IPS-20b (cell line): ENCODE data around the gene NOTCH1.
"Not testable (repeated sequence)": the region's sequence is repeated elsewhere in the genome, so short reads cannot be mapped to it uniquely, and the experiment has no call there.

Experiments
- H3K27ac ChIP-seq: one replicate; pipeline ENCODE4 v1.5.1; 2013; ENCODE audit warnings: low read length
- H3K27me3 ChIP-seq: 2 replicates; pipeline ENCODE4 v1.6.1; 2013; ENCODE audit warnings: mild to moderate bottlenecking, low read length, inconsistent platforms; ENCODE audit not compliant: insufficient read depth
- H3K36me3 ChIP-seq: 2 replicates; pipeline ENCODE4 v1.6.1; 2013; ENCODE audit warnings: low read depth, mild to moderate bottlenecking, inconsistent platforms, low read length, moderate library complexity; ENCODE audit not compliant: insufficient read depth
- H3K4me1 ChIP-seq: 2 replicates; pipeline ENCODE4 v1.6.1; 2013; ENCODE audit warnings: mild to moderate bottlenecking, control low read depth, inconsistent platforms, low read length, moderate library complexity; ENCODE audit not compliant: insufficient read depth
- H3K4me3 ChIP-seq: 2 replicates; pipeline ENCODE4 v1.5.1; 2013; ENCODE audit warnings: mild to moderate bottlenecking, low read length, inconsistent platforms
- H3K9ac ChIP-seq: 2 replicates; pipeline ENCODE4 v1.6.1; 2013; ENCODE audit warnings: low read depth, mild to moderate bottlenecking, inconsistent platforms, low read length, moderate library complexity
- H3K9me3 ChIP-seq: 2 replicates; pipeline ENCODE4 v1.6.1; 2013; ENCODE audit warnings: mild to moderate bottlenecking, low read depth, low read length, inconsistent platforms; ENCODE audit not compliant: insufficient read depth

NOTCH1 gene

DNA sequence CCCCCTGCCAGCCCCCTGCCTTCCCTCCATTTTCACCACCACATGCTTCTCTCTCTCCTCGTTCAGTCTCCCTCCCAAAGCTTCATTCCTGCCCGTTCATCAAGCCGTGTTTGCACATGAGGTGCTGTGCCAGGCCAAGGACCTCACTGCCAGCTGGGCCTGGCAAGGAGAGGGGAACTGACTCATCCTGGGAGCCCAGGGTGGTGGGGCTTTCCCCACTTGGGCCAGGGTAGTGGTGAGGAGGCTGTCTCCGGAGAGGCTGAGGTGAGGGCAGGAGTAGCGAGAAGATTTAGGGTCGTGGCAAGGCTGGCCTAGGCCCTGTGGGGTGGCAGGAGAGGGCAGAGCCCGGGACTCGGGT is 30.4 kb upstream of the NOTCH1 start:
- Histone ChIP-seq H3K27me3 (no peaks in the 10 kb centered on the region; the same call in 1 of the 2 replicates), H3K36me3 (no peaks in the 10 kb centered on the region), H3K27ac (no peak overlapping the region), H3K4me1 (peaks cover 24% of the 10 kb centered on the region; the same call in 1 of the 2 replicates), H3K9me3 (no peaks in the 10 kb centered on the region), H3K9ac (no peak overlapping the region), H3K4me3 (no peak overlapping the region)

DNA sequence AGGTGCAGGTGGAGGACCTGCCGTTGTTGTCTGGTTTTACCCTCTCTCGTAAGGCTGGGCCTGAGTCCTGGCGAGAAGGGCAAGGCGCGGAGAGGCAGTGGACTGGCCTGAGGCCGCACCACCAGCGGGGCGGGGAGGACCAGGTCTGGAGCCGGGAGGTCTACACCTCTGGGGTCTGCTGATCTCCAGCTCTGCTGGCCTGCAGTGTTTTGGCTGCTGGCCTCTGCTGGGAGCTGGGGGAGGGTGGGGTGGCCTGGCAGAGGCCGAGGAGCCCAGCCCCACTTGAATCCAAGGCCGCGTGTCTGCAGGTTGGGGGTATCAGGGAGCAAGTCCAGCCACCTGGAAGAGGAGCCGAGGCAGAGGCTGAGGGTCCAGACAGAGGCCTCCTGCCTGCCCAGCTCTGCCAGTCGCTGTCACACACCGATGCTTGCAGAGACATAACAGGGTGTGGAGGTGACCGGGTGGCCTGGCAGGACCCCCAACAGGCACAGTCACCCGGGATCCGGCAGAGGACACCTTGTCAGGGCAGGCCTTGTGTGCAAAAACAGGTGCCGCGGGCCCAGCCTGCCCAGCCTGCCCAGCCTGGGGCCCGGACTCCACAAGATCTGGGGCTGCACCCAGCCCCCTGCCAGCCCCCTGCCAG is 29.9 kb upstream of the NOTCH1 start:
- Histone ChIP-seq H3K27me3 (no peaks in the 10 kb centered on the region; the same call in 1 of the 2 replicates), H3K27ac (no peak overlapping the region), H3K9me3 (no peaks in the 10 kb centered on the region), H3K4me3 (no peak overlapping the region), H3K36me3 (no peaks in the 10 kb centered on the region), H3K4me1 (peaks cover 26% of the 10 kb centered on the region; the same call in 1 of the 2 replicates), H3K9ac (no peak overlapping the region)

DNA sequence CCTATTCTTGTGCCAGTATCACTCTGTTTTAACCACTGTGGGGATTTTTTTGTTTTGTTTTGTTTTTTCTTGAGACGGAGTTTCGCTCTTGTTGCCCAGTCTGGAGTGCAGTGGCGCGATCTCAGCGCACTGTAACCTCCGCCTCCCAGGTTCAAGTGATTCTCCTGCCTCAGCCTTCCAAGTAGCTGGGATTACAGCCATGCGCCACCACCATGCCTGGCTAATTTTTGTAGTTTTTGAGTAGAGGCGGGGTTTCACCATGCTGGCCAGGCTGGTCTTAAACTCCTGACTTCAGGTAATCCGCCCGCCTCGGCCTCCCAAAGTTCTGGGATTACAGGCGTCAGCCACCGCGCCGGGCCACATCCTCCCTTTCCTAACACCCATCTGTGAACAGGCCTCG is 28.8 kb upstream of the NOTCH1 start:
- H3K4me3 ChIP-seq, H3K36me3 ChIP-seq, H3K9me3 ChIP-seq, H3K27me3 ChIP-seq, H3K27ac ChIP-seq, H3K9ac ChIP-seq: not testable (repeated sequence)
- H3K4me1 ChIP-seq = peaks cover 26% of the 10 kb centered on the region; the same call in 1 of the 2 replicates

DNA sequence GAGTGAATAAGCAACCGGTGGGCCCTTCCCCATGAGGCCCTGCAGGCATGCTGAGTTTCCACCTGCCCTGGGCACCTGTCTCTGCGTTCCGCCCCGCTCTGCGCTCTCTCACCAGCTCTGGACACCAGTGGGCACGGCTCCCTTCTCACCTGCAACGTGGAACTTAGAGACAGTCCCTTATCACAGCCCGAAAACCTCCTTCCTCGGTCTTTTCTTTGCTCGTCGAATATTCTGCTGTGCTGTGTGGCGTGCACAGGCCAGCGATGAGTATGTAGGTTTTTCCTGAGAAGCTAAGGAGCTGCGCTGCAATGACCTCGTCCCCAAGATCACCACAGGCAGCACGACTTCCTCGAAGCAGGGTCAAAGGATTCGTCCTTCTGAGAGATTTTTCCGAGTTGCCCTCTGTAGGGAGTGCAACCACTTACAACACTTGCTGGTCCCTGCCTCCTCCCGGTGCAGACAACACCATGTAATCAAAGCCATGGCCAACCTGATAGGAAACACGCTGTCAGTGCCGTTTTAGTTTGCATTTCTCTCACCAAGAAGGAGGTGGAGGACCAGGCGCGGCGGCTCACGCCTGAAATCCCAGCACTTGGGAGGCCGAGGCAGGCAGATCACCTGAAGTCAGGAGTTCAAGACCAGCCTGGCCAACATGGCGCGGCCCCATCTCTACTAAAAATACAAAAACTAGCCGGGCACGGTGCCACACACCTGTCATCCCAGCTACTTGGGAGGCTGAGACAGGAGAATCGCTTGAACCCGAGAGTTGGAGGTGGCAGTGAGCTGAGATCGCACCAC is 27.2 kb upstream of the NOTCH1 start:
- Histone ChIP-seq H3K27ac (peak overlapping the region; percentile 44), H3K9ac (peak overlapping the region; percentile 60; the same call in 1 of the 2 replicates), H3K36me3 (no peaks in the 10 kb centered on the region), H3K9me3 (no peaks in the 10 kb centered on the region), H3K4me1 (peaks cover 25% of the 10 kb centered on the region; the same call in 1 of the 2 replicates), H3K27me3 (no peaks in the 10 kb centered on the region; the same call in 1 of the 2 replicates), H3K4me3 (peak overlapping the region; percentile 25; the same call in 1 of the 2 replicates)

DNA sequence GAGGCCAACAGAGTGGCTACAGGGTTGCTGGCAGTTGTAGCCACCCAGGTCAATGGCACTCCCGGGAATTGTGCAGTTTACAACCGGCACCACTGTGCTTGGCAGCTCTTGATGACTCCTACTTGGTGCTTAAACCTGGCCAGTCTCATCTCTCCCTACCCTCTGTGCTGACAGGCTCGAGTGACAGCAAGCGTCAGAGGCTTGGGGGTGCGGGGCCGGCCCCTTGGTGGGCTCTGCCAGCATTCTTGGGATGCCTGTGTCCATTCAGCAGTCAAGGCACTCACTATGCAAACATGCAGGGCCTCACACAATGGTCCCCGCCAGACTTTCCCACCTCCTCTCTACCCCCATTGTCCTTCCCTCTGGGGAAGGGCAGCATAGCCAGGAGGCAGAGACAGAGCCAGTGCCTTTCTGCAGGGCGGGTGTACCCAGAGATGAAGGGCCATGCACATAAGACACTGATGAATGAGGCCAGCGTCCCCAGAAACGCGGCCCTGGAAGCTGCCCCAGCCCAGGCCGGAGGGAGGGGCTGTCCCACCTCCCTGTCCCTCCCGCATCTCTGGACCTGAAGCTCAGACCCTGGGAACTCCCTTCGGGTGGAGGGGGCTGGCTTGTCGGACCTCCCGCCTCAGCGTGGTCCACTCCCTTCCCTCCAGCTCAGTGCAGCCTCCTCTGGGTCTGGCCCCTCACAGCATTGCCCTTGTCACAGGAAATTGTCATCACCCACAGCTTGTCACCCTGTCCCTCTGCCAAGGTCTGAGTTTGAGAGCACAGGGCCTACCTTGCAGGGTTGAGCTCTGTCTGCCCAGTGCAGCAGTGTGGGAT is 26.4 kb upstream of the NOTCH1 start:
- Histone ChIP-seq H3K9ac (peak overlapping the region; percentile 60; the same call in 1 of the 2 replicates), H3K27me3 (no peaks in the 10 kb centered on the region; the same call in 1 of the 2 replicates), H3K4me1 (peaks cover 29% of the 10 kb centered on the region; the same call in 1 of the 2 replicates), H3K4me3 (peak overlapping the region; percentile 33; the same call in 1 of the 2 replicates), H3K9me3 (no peaks in the 10 kb centered on the region), H3K27ac (peak overlapping the region; percentile 44), H3K36me3 (no peaks in the 10 kb centered on the region)

DNA sequence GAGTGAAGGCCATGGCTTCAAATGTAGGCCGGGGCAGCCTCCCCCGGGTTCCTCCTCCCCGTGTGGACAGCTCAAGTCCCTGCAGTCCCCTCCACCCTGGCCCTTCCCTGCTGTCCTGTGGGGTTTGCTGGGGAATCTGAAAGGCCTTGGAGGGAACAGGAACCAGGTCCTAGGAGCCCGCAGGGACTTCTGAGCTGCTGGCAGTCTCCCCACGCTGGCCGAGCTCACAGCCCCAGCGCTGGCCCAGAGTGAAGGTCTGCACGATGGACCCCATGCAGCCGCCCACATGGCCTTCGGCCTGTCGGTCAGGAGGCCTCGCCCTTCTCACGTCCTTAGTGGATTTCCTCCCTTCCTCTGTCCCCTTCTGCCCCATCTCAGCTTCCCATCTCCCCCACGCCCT is 25.7 kb upstream of the NOTCH1 start:
- no peak overlapping the region for H3K27ac ChIP-seq
- H3K4me1 ChIP-seq = peaks cover 29% of the 10 kb centered on the region; the same call in 1 of the 2 replicates
- no peaks in the 10 kb centered on the region for H3K9me3 ChIP-seq
- H3K27me3 ChIP-seq = no peaks in the 10 kb centered on the region; the same call in 1 of the 2 replicates
- H3K36me3 ChIP-seq = no peaks in the 10 kb centered on the region
- H3K9ac ChIP-seq = peak overlapping the region; percentile 14; the same call in 1 of the 2 replicates
- H3K4me3 ChIP-seq = peak overlapping the region; percentile 33; the same call in 1 of the 2 replicates

DNA sequence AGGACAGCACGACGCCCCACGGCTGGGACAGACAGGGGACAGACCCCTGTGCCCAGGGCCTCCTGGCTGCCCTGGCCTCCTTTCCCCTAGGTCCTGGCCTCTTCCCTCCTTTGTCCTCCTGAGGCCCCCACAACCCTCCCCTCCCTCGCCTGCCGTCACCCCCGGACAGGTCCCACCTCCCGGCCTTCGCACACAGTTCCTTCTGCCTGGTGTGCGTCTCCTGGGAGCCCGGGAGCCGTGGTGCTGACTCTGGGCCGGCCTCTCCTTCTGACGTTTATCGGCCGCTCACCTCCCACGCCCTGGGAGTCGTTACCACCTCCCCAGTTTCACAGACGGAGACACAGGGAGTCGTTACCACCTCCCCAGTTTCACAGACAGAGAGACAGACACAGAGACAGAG is 25.1 kb upstream of the NOTCH1 start:
- peaks cover 29% of the 10 kb centered on the region; the same call in 1 of the 2 replicates for H3K4me1 ChIP-seq
- no peaks in the 10 kb centered on the region for H3K36me3 ChIP-seq
- no peaks in the 10 kb centered on the region for H3K9me3 ChIP-seq
- H3K27ac ChIP-seq = no peak overlapping the region
- no peak overlapping the region for H3K4me3 ChIP-seq
- H3K27me3 ChIP-seq = no peaks in the 10 kb centered on the region; the same call in 1 of the 2 replicates
- H3K9ac ChIP-seq = no peak overlapping the region

DNA sequence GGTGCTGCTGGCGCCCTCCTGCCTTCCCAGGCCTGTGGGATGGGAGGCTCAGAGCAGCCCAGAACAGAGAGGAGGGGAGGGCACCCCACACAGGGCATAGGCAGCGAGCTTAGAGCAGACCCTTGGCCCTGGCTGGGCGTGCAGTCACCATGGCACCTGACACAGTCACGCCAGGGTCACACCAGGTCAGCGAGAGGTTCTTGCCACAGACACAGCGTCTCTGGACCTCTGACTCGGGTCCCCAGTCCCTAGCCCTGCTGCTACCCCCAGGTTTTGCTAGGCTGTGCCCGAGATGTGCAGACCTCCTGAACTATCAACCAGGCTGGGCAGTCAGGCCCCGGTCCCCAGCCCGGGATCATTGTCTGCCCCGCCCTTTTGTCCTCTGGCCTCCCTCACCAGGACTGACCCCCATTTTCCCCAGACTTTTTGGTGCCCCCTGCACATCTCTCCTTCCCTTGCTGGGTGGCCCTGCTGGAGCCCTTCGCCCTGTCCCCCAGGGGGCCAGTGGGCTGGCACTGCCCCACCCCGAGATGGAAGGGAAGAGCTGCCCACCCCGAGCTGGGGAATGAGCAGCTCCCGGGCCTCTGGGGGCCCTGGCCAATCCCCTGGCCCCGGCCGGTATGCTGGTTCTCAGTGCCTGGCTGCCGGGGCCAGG is 24.5 kb upstream of the NOTCH1 start:
- H3K4me1 ChIP-seq = peaks cover 29% of the 10 kb centered on the region; the same call in 1 of the 2 replicates
- no peaks in the 10 kb centered on the region for H3K9me3 ChIP-seq

DNA sequence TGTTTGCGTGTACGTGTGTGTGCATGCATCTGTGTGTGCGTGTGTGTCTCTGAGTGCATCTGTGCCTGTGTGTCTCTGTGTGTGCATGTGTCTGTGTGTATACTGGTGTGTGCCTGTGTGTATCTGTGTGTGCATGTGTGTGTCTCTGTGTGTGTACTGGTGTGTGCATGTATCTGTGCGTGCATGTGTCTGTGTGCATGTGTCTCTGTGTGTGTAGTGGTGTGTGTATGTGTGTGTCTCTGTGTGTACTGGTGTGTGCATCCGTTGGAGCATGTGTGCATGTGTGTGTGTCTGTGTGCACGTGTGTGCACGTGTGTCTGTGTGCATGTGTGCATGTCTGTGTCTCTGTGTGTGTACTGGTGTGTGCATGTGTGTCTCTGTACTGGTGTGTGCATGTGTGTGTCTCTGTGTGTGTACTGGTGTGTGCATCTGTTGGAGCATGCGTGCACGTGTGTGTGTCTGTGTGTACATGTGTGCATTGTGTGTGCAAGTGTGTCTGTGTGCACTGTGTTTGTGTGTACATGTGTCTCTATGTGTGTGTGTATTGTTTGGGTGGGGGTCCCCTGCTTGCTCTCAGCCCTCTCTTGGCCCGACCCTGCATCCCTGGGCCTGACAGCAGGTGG is 23.8 kb upstream of the NOTCH1 start:
- no peaks in the 10 kb centered on the region for H3K36me3 ChIP-seq
- no peaks in the 10 kb centered on the region; the same call in 1 of the 2 replicates for H3K27me3 ChIP-seq
- H3K9me3 ChIP-seq = no peaks in the 10 kb centered on the region
- no peak overlapping the region for H3K27ac ChIP-seq
- H3K4me3 ChIP-seq = no peak overlapping the region
- H3K9ac ChIP-seq = no peak overlapping the region
- H3K4me1 ChIP-seq = peaks cover 29% of the 10 kb centered on the region; the same call in 1 of the 2 replicates

More for the DNA sequence above, 24.5 kb upstream of the NOTCH1 start:
- H3K27me3 ChIP-seq = no peaks in the 10 kb centered on the region; the same call in 1 of the 2 replicates
- H3K36me3 ChIP-seq = no peaks in the 10 kb centered on the region
- no peak overlapping the region for H3K27ac ChIP-seq
- no peak overlapping the region for H3K4me3 ChIP-seq
- no peak overlapping the region for H3K9ac ChIP-seq

DNA sequence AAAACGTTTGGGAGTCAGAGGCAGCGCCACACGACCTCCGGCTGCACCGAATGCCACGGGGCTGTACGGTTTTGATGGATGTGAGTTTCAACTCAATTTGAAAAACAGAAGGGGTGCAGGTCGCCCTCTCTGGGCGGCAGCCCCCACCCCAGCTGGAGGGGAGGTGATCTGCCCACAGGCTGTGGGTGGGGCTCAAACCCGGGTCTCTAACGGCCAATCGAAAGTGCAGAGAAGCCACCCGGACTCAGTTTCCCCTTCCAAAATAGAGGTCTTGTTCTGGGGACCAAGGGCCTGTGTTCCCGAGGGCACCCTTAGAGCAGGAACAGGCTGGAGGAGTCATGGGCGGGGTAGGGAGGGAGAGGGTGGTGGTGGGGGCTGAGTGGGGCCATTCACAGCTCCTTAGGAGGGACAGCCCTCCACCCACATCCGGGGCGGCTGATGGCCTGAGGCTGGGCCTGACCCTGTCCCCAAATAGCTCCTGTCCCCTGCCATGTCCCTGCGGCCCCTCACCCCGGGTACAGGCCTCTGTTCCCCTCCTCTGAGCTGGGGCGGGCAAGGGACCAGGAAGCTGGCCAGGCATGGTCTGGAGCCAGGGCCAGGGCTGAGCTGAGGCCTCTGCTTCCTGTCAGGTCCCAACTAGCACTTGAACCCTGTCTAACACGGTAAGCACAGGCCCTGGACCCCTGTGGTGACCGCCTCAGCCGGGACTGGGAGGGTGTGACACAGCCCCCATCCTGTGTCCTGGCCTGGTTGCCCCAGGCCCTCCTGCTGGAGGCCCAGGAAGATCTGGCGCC is 22.6 kb upstream of the NOTCH1 start:
- Histone ChIP-seq H3K9me3 (no peaks in the 10 kb centered on the region), H3K9ac (peak overlapping the region; percentile 42; the same call in 1 of the 2 replicates), H3K36me3 (no peaks in the 10 kb centered on the region), H3K27me3 (no peaks in the 10 kb centered on the region; the same call in 1 of the 2 replicates), H3K4me3 (no peak overlapping the region), H3K4me1 (peaks cover 27% of the 10 kb centered on the region; the same call in 1 of the 2 replicates), H3K27ac (no peak overlapping the region)
